Activated effector memory CD4-positive, alpha-beta T cell treated with Interleukin-2 at 50 U/mL for 16 hours (primary cell): ENCODE measurements around the gene LRP1B.

ENCODE experiments used
- DNase-seq: peaks from one replicate; pipeline ENCODE4 v3.0.0-alpha.2; 2020

The LRP1B gene

DNA sequence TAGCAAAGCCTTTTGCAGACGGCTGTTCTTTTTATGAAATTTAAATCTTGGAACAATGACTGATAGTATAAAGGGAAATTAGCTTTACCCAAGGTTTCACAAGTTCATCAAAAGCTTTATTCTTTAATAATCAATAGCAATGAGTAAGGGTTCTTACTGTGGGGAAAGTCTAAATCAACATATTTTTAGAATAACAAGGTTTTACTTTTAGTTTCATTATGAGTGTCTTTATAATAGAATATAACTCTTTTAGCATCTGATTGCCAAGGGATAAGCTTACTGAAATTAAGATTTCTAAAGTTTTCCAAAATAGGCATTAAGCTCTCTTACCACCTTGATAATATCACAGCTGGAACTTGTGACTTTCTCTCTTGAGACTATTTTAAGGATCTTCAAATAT lies 1489.7 kb downstream of the LRP1B start:
- no peak for DNase-seq

DNA sequence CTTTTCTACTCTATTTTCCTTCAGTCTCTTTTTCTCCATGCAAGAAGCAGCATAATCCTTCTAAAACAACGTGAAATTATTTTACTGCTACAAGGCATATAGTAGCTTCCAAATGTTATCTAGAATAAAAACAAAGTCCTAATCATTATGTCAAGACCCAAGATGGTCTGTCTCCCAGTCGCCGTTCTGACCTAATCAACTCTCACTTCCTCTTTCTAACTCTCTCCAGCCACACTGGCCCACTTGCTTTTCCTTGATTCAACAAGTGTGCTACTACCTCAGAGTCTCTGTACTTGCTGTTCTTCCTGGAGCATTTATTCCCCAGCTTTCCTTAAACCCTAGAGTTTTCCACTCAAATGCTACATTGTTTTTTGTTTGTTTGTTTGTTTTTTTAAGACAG lies 1491.2 kb downstream of the LRP1B start:
- no peak for DNase-seq

DNA sequence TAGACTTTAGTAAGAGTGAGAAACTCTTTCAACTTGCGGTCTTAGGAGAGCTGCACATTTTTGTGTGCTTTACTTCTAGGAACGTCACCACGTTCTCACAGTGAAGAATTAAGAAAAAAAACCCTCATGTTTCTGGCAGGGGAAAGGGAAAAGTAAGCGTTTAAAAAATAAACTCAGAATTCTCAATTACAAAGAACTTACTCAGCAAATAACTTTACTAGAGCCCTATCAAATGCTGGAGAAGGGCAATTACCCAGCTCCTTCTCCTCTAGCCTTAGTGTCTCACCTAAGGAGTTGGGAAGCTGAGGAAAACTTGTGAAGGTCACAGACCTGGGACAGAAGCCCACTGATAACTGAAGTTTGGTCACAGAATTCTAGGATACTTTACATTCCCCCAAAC lies 1500.3 kb downstream of the LRP1B start:
- no peak for DNase-seq

DNA sequence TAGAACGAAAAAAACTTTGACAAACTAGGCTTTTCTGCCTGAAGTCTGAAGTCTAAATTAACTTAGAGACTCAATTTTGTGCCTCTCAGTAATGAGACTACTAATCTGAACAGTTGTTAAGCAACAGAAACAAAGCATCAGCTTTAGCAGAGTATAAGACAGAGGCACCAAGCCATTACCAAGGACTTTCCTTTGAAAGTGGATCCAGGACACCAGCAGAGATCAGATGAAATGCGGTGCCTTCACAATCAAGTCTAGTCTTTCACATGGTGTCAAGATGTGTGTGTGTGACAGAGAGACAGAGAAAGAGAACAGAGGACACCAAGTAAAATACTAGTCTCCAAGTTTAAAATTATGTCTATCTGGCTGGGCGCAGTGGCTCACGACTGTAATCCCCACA lies 1502.9 kb downstream of the LRP1B start:
- DNase-seq = no peak

DNA sequence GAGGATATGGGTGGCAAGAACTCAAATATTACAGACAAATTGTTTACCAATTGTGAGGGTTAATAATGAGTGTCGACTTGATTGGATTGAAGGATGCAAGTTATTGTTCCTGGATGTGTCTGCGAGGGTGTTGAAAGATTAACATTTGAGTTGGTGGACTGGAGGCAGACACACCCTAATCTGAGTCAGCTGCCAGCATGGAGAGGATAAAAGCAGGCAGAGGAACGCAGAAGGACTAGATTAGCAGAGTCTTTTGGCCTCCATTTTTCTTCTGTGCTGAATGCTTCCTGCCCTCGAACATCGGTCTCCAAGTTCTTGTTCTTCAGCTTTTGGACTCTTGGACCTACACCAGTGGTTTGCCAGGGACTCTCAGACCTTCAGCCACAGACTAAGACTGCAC lies 1503.7 kb downstream of the LRP1B start:
- no peak for DNase-seq

DNA sequence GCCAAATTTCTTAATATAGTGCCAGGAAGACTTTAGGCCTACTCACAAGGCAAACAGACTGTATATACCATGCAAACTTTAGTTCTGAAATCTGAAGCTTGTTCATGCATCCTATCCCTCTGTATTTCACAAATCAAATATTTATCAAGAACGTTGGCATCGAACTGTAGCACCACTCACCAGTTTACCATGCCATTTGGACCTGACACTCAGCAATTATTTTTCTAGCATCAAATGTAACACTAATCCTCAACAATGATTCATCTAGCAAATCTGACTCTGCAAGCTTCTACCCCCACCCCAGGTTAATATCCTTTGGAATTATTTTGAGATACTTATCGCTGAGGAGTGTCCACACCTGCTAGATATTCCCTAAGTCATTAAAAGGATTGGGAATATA lies 1506.6 kb downstream of the LRP1B start:
- no peak for DNase-seq

DNA sequence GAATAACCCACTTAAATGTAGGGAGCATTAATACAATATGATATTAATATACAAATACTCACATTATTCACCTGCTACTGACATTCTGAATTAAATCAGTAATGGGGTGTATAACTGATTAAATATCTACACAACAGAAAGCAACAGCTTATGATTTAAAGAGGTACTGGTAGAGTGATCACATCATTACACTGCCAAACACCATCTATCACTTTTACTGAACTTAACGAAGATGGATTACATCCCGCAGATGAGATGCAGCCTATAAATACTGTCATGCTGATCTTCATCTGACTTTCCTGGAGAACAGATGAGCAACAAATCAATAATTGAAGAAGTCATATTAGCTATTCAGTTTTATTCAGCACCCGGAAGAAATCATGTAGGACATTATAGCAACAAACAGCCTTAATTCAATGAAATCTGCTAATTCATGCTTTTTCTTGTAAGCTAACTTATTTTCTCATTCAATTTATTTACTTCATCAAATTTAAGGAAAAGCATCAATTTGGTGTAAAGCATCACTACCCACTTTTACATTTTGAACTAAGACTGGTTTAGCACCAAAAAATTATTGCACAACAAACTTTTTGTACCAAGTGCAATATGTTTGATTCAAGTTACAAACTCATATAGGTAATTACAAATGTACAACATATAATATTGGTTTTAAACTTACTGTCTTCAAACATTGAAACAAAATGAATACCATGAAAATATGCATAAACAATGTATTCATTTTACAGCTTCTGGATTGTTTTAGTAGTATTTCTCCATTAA lies 1509.0 kb downstream of the LRP1B start:
- DNase-seq = no peak

DNA sequence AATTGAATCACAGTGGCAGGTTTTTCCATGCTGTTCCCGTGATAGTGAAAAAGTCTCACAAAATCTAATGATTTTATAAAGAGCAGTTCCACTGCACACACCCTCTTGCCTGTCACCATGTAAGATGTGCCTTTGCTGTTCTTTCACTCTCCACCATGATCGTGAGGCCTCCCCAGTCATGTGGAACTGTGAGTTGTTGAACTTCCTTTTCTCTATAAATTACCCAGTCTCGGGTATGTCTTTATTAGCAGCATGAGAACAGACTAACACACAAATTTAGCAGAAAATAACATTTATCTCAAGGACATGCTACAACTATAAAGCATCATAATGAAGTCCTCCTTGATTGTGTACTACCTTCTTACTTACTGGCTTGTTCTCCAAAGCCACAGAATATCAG lies 1526.0 kb downstream of the LRP1B start:
- DNase-seq = no peak

DNA sequence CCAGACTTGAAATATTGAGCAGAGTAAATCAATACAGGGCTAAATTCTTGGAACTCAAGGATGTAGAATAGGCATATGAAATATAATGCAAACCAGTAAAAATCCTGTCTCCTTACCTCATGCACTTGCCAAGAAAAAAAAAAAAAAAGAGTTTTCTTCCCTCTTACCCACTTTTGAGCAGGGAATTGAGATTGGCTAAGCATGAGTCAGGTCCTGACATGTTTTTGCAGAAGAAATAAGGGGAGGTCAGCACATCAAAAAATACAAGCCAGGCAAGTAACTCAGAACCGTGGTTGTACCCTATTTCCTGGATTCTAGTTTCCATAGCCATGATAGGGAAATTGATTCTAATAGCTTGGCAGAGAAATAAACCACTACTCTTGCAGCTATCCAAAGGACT lies 1526.7 kb downstream of the LRP1B start:
- DNase-seq = no peak

DNA sequence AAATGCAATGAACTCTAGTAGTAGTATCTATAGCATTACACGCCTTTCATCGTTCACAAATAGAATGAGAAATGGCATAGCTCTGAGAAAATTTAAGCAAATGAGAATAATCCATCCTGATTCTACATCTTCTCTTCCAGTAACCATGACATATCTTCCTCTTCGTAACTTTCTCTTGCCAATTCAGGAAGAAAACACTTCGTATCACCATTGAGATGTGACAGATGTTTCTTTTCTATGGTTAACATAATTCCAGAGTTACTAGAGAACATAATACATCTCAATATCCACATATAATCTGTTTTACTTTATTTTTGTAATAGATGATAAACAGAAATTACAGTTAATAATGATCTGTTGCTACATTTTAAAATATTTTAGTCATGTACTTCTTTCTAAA lies 1527.4 kb downstream of the LRP1B start:
- no peak for DNase-seq

DNA sequence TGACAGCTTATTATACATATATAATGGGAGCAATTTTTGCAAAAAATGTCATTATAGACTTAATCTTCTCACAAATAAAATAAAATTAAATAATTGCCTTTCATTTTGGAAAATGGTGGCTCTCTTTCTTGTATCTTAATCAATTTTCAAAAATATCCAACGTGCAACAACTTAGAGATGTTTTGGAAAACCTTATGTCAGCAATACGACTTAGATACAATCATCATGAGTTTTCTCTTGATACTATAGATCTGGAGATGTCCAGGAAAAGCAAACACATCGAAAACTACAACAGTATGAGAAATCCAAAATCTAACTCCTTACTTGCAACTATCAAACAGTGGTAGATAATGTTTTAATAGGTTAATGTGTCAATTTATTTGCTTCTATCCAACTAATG lies 1529.0 kb downstream of the LRP1B start:
- no peak for DNase-seq

DNA sequence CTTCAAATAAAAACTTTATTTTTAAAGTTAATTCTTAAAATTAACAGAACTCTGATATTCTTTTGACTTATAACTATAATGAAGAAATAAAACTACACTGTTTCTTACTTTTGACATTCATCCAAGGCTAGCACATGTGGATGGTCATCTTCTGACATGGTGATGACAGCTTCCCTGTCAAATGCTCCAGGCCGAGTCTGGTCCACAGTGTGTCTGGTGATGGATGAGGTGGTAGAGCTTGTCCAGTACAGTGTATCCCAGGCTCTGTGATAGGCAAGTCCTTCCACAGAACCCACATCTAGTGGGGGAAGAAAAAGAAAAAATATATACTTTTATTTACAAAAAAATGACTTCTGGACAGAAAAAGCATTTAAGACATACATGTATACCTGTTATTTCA lies 1529.5 kb downstream of the LRP1B start:
- DNase-seq = no peak

DNA sequence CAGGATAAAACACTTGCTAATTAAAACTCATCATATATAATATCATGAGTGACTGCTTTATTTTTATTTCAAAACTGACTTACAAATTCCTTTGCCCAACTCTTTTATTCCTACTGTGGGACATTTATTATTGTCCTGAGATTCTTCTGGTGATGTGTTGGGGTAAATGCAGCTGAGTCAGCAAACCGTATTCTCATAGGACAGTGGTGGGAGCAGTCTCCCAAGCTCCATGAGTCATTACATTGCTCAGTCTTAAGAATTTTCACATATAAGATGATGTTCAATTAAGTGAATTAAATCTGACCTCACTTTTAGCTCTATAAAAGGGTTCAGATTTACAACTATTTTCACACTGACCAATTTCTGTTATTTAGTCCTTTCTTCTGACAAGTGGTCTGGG lies 1530.7 kb downstream of the LRP1B start:
- DNase-seq = no peak

DNA sequence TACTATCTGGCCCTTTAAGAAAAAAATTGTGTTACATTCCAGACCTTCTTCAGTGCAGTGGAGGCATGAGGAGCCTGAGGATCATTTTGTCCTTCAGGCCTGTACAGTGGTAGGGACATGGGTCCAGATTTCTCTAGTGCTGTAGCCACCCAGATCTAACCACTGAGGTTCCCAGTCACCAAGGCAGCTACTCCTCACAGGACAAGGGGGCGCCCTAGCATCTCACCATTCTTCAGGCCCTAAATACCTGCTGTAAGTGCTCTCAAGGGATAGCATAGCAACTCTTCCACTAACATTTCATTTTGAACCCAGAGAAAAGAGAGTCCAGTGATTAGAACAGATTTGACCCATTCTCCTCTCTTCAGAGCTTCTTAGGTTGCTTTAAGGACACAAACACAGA lies 1533.0 kb downstream of the LRP1B start:
- DNase-seq = no peak

DNA sequence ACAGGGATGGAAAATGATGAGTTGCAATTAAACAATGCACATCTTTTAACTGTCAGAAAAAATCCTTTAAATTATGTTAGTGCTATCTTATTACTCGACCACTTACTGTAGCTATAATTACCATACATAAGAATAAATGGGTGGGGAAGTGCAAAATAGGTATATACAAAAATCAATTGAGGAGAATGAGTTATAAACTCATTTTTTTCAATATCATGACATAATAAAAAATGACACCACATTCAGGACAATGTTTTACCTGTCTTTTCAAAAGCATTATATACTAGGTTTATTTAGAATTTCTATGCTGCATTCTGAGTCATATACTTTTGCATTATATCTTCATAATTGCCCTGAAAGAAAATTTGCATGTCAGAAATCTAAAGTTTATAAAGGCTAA lies 1533.6 kb downstream of the LRP1B start:
- no peak for DNase-seq

DNA sequence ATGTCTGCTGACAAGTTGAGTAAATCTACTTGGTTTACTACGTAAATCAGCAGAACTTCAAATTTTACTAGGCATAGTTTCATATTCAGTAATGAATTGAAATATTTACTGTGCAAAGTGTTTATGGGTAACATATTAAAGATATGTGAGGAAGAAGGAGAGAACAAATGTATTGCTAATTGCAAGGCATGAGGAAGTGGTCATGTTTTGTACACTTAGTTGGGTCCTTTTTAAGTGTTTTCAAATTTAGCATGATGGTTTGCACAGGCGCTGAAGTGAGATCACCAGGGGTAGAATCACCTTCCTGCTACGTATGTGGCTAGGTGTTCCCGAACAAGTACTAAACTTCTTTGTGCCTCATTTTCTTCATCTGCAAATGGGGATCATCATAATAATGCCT lies 1534.4 kb downstream of the LRP1B start:
- no peak for DNase-seq

DNA sequence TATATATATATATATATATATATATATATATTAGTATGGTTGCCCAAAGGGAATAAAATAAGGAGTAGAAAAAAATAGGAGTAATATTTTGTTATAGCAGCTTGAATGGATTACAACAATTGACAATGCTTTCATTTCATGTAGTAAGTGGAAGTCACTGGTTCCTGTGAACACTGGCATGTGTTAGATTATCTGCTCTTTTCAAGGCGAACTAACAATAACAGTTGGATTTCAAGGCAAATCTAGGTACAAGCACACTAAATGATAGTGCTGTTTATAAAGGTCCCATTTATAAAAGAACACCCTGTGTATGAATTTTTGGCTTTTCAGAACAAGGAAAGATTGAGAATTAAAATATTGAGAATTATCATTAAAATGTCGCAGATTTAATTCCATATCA lies 1535.7 kb downstream of the LRP1B start:
- no peak for DNase-seq

DNA sequence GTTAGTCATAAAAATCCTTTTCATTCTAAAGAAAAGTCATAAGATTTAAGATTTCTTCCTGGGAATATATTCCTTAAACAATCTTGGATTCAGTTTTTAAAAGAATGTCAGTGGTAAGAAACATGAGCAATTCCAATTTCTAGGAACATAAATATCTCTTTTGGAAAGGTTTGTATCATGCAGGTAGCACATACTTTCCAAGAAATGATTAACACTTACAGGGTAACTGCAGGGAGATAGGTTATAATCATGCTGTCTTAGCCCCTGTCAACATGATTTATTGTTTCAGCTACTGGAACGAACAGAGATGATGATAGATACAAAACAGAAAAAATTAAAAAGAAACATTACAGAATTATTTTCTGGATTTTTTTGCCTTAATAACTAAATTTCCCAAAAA lies 1537.7 kb downstream of the LRP1B start:
- DNase-seq = no peak

DNA sequence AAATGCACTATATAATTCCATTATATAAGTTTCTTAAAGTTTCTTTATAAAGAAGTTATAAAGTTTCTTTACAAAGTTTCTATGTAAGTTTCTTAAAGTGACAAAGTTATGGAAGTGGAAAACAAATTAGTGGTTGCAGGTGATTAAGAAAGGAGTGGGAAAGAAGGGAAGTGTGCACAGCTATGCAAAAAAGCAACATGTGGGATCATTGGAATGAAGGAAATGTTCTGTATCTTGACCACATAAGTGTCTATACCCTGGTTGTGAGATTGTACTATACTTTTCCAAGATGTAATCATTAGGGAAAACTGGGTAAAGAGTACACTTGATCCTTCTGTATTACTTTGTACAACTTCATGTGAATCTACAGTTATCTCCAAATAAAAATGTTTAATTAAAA lies 1541.1 kb downstream of the LRP1B start:
- DNase-seq = no peak

DNA sequence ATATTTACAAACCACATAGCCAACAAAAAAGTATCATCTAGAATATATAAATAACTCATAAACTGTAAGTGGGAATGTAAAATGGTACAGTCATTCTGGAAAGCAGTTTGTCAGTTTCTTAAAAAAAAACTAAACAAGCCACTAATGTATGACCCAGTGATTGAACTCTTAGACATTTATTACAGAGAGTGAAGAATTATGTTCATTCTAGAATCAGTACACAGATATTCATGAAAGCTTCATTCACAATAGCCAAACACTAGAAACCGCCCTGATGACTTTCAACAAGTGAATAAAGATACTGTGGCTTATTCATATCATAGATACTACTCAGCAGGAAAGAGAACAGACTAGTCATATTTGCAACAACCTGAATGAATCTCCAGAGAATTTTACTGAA lies 1541.5 kb downstream of the LRP1B start:
- DNase-seq = no peak

DNA sequence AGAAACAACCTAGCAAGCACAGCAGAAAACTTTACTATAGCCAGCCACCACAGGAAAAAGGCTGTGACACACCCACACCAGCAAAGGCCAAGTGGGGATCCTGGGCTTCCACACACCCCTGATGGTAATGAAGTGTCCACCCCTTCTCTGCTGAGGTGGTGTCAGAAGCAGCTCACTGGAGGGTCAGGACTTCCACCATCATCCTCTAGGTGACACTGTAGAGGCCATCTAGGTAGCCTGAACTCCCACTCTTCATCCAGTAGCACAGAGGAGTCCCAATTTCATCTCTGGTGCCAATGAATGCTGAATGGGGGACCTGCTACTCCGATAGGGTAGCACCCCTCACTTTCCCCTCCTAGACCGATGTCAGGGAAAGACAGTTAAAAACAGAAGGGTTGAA lies 1544.4 kb downstream of the LRP1B start:
- DNase-seq = no peak

DNA sequence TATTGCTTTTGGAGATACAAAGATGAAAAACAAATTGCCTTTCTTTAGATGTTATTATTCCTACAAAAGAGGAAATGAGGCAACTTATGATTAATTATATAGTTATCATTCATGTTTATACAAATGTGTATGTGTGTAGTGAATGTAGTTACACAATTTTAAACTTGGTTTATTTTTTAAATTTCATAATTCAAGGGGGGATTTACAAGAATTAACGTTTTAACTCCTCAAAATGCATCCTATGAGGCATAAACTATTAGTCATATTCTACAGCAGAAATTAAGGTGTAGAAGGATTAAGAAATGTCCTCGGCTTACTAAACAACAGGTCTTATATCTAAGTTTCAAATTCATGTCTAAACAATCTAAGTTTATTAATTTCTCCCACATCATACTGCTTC lies 1545.8 kb downstream of the LRP1B start:
- DNase-seq = no peak

DNA sequence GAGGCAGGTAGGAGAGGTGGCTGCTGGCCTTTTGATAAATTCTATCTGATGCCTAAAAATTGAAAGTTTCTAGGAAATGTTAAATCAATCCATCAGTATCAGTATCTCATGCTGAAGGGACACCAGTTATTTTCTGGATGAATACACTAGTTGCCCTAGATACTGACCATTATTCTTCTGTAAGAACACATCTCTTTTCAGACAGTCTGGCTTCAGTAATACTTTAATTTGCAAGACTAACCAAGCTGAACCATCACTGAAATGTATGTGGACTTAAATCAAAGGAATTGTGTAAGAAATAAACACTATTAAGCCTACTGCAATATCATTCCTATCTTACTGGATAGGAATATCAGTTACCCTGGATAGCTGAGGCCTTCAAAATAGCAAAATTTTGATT lies 1546.3 kb downstream of the LRP1B start:
- DNase-seq = no peak

DNA sequence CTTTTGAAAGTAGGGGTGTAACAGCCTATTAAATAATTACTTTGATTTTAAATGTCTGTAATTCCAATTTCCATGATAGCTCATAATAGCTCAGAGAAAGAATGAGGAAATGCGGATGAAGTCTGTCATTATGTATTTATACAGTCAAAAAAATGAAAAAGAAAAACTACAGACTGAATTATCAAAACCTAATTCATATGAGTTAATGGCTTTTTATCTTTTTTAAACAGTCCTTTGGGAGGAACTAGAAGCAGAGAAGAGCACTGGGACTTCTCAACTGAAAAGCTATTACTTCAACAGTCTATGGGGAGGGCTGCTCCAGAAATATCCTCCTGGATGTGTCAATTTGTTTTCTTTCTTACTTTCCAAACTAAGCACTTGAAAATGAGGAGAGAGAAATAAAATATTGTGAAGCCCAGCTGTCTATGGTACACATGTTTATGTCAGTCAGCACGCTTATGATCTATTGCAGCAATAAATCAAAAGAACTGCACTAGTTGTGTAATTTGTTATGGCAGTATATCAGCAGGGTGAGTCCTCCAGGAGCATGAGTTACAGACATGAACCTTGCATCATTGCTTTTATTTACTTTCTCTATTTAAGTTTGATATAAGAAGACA lies 1550.2 kb downstream of the LRP1B start:
- no peak for DNase-seq

DNA sequence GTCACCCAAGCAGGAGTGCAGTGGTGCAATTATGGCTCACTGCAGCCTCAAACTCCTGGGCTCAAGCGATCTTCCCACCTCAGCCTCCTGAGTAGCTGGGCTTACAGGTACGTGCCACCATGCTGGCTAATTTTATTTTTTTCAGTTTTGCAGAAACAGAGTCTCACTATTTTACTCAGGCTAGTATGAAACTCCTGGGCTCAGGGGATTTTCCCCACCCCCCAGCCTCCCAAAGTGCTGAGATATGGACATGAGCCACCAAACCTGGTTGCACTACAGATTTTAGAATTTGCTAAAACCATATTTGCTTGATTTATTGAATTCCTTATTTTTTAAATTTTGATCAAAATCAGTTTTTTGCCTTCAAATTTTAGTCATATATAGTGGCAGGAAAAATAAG lies 1553.4 kb downstream of the LRP1B start:
- no peak for DNase-seq
